Measurements from ENCODE around the gene ERG. TPM values are rescaled to one million over a fixed set of nuclear protein-coding genes. Genes with fewer than 3 reads are reported as not detected.

ERG gene
- total and polyA plus RNA-seq, 9 of the 15 experiments (the other 6 are each of a cell fraction or from before 2014, with no cell fraction given), result 0.06 TPM; not detected in 8

DNA sequence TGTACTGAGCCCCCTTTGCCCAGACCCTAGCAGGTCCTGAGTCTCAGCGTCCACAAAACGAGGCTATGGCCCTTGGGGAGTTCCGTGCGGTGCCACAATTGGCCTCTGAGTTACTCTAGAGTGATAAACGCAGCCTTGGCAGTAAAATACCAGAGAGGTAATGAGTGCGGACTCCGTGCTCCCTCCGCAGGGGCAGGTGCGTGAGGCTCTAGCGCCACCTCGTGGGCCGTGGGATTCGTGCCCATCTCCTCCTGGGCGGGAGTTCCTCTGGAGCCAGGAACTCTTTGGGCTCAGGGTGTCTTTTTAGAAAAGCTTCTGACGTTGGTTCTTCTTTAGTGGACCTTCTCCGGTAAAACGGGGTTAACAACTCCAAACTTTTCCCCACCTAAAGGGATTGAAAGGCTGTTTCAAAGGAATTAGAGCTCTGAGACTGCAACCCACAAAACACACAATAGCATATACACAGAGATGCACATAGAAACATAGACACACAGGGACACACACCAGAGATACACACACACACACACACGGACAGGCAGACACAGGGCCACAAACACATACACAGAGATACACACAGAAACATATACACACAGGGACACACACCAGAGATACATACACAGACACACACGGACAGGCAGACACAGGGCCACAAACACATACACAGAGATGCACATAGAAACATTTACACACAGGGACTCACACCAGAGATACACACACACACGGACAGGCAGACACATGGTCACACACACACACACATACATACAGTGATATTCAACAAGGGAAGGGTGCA is 142.1 kb downstream of the ERG start (continued):
- no peak for TF ChIP-seq MYC (IDR thresholded peaks at IDR 0.05; ENCODE audit: low read depth, low read length)
- TF ChIP-seq MYC (CRISPR knock-in tag; IDR thresholded peaks at IDR 0.05; ENCODE audit: borderline replicate concordance, low read depth), result no peak
- peak; percentile 49; a peak in 1 of 4 replicates for TF ChIP-seq MAZ (CRISPR knock-in tag; conservative IDR thresholded peaks at IDR 0.05 in 1 of 2, IDR thresholded peaks at IDR 0.05 in 1 of 2)
- 0 out of 2 replicates have a peak, but pooled peaks have one; percentile 13 for TF ChIP-seq ARID2 (IDR thresholded peaks at IDR 0.05)
- peak; percentile 87 for TF ChIP-seq REST (IDR thresholded peaks at IDR 0.05; ENCODE audit: borderline replicate concordance)
- no peak for TF ChIP-seq REST (CRISPR knock-in tag; IDR thresholded peaks at IDR 0.05; ENCODE audit: low read depth)
- no peak for TF ChIP-seq ZNF79 (CRISPR knock-in tag; IDR thresholded peaks at IDR 0.05; ENCODE audit: low read depth)
- peak; percentile 65 for TF ChIP-seq SMAD4 (CRISPR knock-in tag; conservative IDR thresholded peaks at IDR 0.05)
- TF ChIP-seq SMARCB1 (IDR thresholded peaks at IDR 0.05; ENCODE audit: insufficient read length, low read depth), result no peak
- peak; percentile 99 for TF ChIP-seq STAG1 (CRISPR knock-in tag; IDR thresholded peaks at IDR 0.05; ENCODE audit: borderline replicate concordance)
- TF ChIP-seq JUND (IDR thresholded peaks at IDR 0.05; ENCODE audit: borderline replicate concordance, low read depth, low read length), result peak; percentile 41; the same call in 1 of the 2 replicates
- TF ChIP-seq JUND (tag; IDR thresholded peaks at IDR 0.05; ENCODE audit: borderline replicate concordance, low read depth, low read length), result no peak
- TF ChIP-seq CXXC5 (CRISPR knock-in tag; IDR thresholded peaks at IDR 0.05), result 0 out of 2 replicates have a peak, but pooled peaks have one; percentile 19
- peak; percentile 90 for TF ChIP-seq RB1 (IDR thresholded peaks at IDR 0.05; ENCODE audit: low read depth)
- no peak for TF ChIP-seq U2AF2 (optimal IDR thresholded peaks at IDR 0.05; ENCODE audit: low read depth, low read length)
- TF ChIP-seq NFIX (CRISPR knock-in tag; IDR thresholded peaks at IDR 0.05; ENCODE audit: low read depth), result no peak
- TF ChIP-seq MAFK (IDR thresholded peaks at IDR 0.05; ENCODE audit: low read length), result 0 out of 2 replicates have a peak, but pooled peaks have one; percentile 22
- TF ChIP-seq CHD2 (IDR thresholded peaks at IDR 0.05; ENCODE audit: low read depth, low read length), result no peak
- TF ChIP-seq L3MBTL2 (IDR thresholded peaks at IDR 0.05), result no peak
- peak; percentile 94 to 98 for TF ChIP-seq RAD21 (CRISPR knock-in tag; conservative IDR thresholded peaks at IDR 0.05 in 1 of 2, IDR thresholded peaks at IDR 0.05 in 1 of 2)
